K562 (cell line): ENCODE measurements around the gene CTXN1. TPM values are rescaled to one million over a fixed set of nuclear protein-coding genes. Genes with fewer than 3 reads are reported as not detected.

ENCODE experiments used
- ATAC-seq: fragments of 200-7000 bp; cut with Tn5 transposase; 3 replicates; pipeline ENCODE4 v1.9.1; 2020; ENCODE audit warnings: moderate library complexity
- BruUV-seq: library from RNA; stranded (reverse); fragments of 400-500 nt; replicated peaks from 2 replicates; lab custom pipeline; 2021; lab: Mats Ljungman, UMichigan
- CTCF ChIA-PET: fragments of 300-600 bp; formaldehyde crosslinking; extraction: SDS; loops from one replicate; lab custom pipeline; 2021; ENCODE audit warnings: low intra/inter-chr PET ratio; lab: Yijun Ruan, JAX
- POLR2A ChIA-PET: fragments of 300-600, 350-650 bp; sonication (Branson Sonifier 250); formaldehyde crosslinking; extraction: SDS; loops from one replicate; lab custom pipeline; 2021; ENCODE audit warnings: antibody characterized with exemption, inconsistent platforms; lab: Yijun Ruan, JAX
- DNase-seq, 4 experiments: peaks; one replicate each; pipeline versions ENCODE4 v3.0.0 to v3.0.0-alpha.2; 2011 to 2018; ENCODE audit warnings: low spot score in 3 of 4, mixed read lengths in 3 of 4; ENCODE audit errors: extremely low read depth in 1 of 4
- FAIRE-seq: peaks from 2 replicates; lab custom pipeline; 2011; peaks lifted over from hg19 to GRCh38; lab: Jason Lieb, UNC
- H2AFZ ChIP-seq: 2 replicates; pipeline ENCODE4 v1.6.0; 2011; ENCODE audit warnings: low read depth, low read length, control low read depth, inconsistent platforms
- H3K27ac ChIP-seq: fragments of 200-600 bp; 3 replicates; pipeline ENCODE4 v1.8.0; 2011; ENCODE audit warnings: low read depth, mild to moderate bottlenecking, control low read depth, inconsistent platforms, low read length, moderate library complexity, mixed read lengths; ENCODE audit errors: extremely low read depth
- H3K27me3 ChIP-seq, 2 experiments: fragments of 300-600 bp in 1 of 2; 2 replicates in 1 of 2; 3 replicates in 1 of 2; pipeline versions ENCODE4 v1.6.0 to v1.8.0; 2011; ENCODE audit warnings: inconsistent platforms in 2 of 2, low read length in 2 of 2, mild to moderate bottlenecking in 1 of 2, mixed read lengths in 1 of 2, moderate library complexity in 1 of 2; ENCODE audit not compliant: control insufficient read depth in 2 of 2, insufficient read depth in 2 of 2
- H3K36me3 ChIP-seq: fragments of 300-600 bp; 3 replicates; pipeline ENCODE4 v1.8.0; 2011; ENCODE audit warnings: mild to moderate bottlenecking, low read length, inconsistent platforms; ENCODE audit not compliant: control insufficient read depth, insufficient read depth
- H3K4me1 ChIP-seq, 2 experiments: fragments of 200-600 bp in 1 of 2; replicated peaks in 1 of 2; 2 replicates in 1 of 2; 3 replicates in 1 of 2; pipeline versions ENCODE4 v1.5.1 to v1.8.0; 2011; ENCODE audit warnings: inconsistent platforms in 2 of 2, low read length in 2 of 2, mild to moderate bottlenecking in 1 of 2, mixed read lengths in 1 of 2, moderate library complexity in 1 of 2; ENCODE audit not compliant: control insufficient read depth in 2 of 2, insufficient read depth in 2 of 2
- H3K4me2 ChIP-seq: 2 replicates; pipeline ENCODE4 v1.6.1; 2011; ENCODE audit warnings: low read length, control low read depth, inconsistent platforms, mixed read lengths; ENCODE audit not compliant: insufficient read depth
- H3K4me3 ChIP-seq: fragments of 200-600 bp; sonication (generic), shearing (Covaris generic); 2 replicates; pipeline ENCODE4 v1.5.1; 2016; ENCODE audit warnings: control low read depth, inconsistent platforms
- H3K79me2 ChIP-seq: fragments of 200-600 bp; 3 replicates; pipeline ENCODE4 v1.8.0; 2011; ENCODE audit warnings: low read length, inconsistent platforms; ENCODE audit not compliant: control insufficient read depth, insufficient read depth
- H3K9ac ChIP-seq, 2 experiments: 2 replicates each; pipeline versions ENCODE4 v1.6.0 to v1.6.1; 2011; ENCODE audit warnings: low read depth in 2 of 2, low read length in 2 of 2, control low read depth in 1 of 2, inconsistent platforms in 1 of 2, mild to moderate bottlenecking in 1 of 2, mixed read lengths in 1 of 2; ENCODE audit not compliant: insufficient read depth in 1 of 2
- H3K9me1 ChIP-seq: one replicate; pipeline ENCODE4 v1.6.0; 2011; ENCODE audit warnings: inconsistent platforms, mild to moderate bottlenecking, low read length, moderate library complexity; ENCODE audit not compliant: control insufficient read depth, insufficient read depth
- H3K9me3 ChIP-seq: replicated peaks from 2 replicates; pipeline ENCODE4 v1.5.1; 2011; ENCODE audit warnings: low read depth, low read length, inconsistent platforms; ENCODE audit not compliant: control insufficient read depth, insufficient read depth
- H4K20me1 ChIP-seq: replicated peaks from 2 replicates; pipeline ENCODE4 v1.6.1; 2011; ENCODE audit warnings: low read length, inconsistent platforms, mixed read lengths; ENCODE audit not compliant: control insufficient read depth, insufficient read depth
- ELF4 ChIP-seq: fragments of 450-650 bp; formaldehyde crosslinking; IDR thresholded peaks from 2 replicates; pipeline ENCODE4 v1.4.0; 2022; ENCODE audit warnings: missing genetic modification characterization
- HMGXB4 ChIP-seq: sonication (generic); formaldehyde crosslinking; IDR thresholded peaks from 2 replicates; pipeline ENCODE4 v1.8.1; 2023; ENCODE audit warnings: mild to moderate bottlenecking, missing genetic modification reagents
- NFIC ChIP-seq: fragments of 450-650 bp; IDR thresholded peaks from 2 replicates; pipeline ENCODE4 v1.6.1; 2017; ENCODE audit warnings: mild to moderate bottlenecking, inconsistent platforms
- POLR2A ChIP-seq: fragments of 450-650 bp; conservative IDR thresholded peaks from 2 replicates; pipeline ENCODE4 v1.6.1; 2016
- TEAD4 ChIP-seq, 2 experiments: sonication (generic) in 1 of 2; formaldehyde crosslinking in 1 of 2; IDR thresholded peaks; 2 replicates each; pipeline versions ENCODE4 v1.6.1 to v1.8.0; 2012 to 2022; ENCODE audit warnings: borderline replicate concordance in 1 of 2, inconsistent platforms in 1 of 2, low read length in 1 of 2, mild to moderate bottlenecking in 1 of 2, missing genetic modification reagents in 1 of 2
- WGBS: fragments of 100-300 bp; shearing (Covaris generic); methylation state at CpG from one replicate; pipeline ENCODE4 v1.1.6; 2016; ENCODE audit warnings: low coverage, mixed read lengths; ENCODE audit not compliant: insufficient coverage; ENCODE audit errors: missing lambda C conversion rate; 5-methylcytosine and 5-hydroxymethylcytosine counted together
- in situ Hi-C: fragments of 300-500 bp; cut with MboI; formaldehyde crosslinking; loops from 4 replicates; pipeline ENCODE4 v1.15.0; 2018; ENCODE audit warnings: inconsistent platforms, mixed read lengths
- intact Hi-C: fragments of 100-400 bp; cut with micrococcal nuclease; formaldehyde crosslinking; loops from 2 replicates; pipeline ENCODE4 v1.14.2; 2022
- polyA plus RNA-seq, 8 experiments: library from polyadenylated mRNA; depleted of rRNA in 4 of 8; stranded (reverse) in 5 of 8; unstranded in 3 of 8; fragments of >200 nt; fragmentation: Nextera tagmentation in 2 of 8; fragmentation: Illumina TruSeq in 1 of 8; extraction: Ambion mirVana in 2 of 8; extraction: Trizol in 1 of 8; gene quantifications; 2 replicates each; pipeline versions ENCODE4 v1.2.1 to v1.2.3, GENCODE V29; 2011 to 2014; ENCODE audit warnings: inconsistent platforms in 1 of 8, missing spikeins in 1 of 8
- total RNA-seq, 7 experiments: library from RNA; depleted of rRNA in 6 of 7; stranded (reverse); fragments of >200 nt in 6 of 7; fragmentation: Illumina TruSeq in 2 of 7; extraction: Trizol in 2 of 7; gene quantifications; 2 replicates each; pipeline versions ENCODE4 v1.2.1 to v1.2.3, GENCODE V29; 2011 to 2021; ENCODE audit warnings: low replicate concordance in 1 of 7
- TF ChIP-seq, protein P1 (sequence below), 3 experiments: fragments of 200-800 bp in 1 of 3; sonication (Bioruptor generic) in 1 of 3; sonication (generic) in 1 of 3; formaldehyde crosslinking in 1 of 3; IDR thresholded peaks; 2 replicates each; pipeline versions ENCODE4 v1.6.1 to v1.8.0; 2016 to 2022; ENCODE audit warnings: mild to moderate bottlenecking in 2 of 3, missing compliant biosample characterization in 2 of 3, missing genetic modification characterization in 2 of 3, missing genetic modification reagents in 1 of 3
- TF ChIP-seq, protein P2 (sequence below): sonication (generic); formaldehyde crosslinking; IDR thresholded peaks from 2 replicates; pipeline ENCODE4 v1.8.0; 2022; ENCODE audit warnings: missing genetic modification reagents, mild to moderate bottlenecking, moderate library complexity, borderline replicate concordance

CTXN1 gene
- total and polyA plus RNA-seq, 9 of the 15 experiments (the other 6 are each of a cell fraction or from before 2014, with no cell fraction given): 0.15 to 37.4 (median 1.8) TPM; not detected in 2

DNA sequence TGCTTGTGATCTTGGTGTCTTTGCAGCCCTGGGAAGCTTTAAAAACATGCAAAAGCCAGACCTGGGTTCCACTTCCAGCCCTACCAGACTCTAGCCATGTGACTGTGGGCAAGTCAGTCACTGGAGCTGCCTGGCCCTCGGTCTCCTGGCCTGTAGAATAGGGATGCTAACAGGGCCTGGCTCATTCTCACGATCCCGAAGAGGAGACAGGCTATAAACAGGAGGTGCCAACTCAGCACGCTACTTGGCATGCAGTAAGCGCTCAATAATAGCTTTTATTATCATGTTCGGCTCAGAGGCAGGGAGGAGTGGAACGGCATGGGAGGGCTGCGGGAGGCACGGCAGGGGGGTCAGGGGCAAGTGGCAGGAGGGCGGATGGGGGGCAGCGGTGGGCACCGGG is 1.7 kb downstream of the CTXN1 start (continued):
- TF ChIP-seq HMGXB4 (CRISPR knock-in tag) (no peak), ELF4 (CRISPR knock-in tag) (no peak)

GRCh38 chr19:7923295-7924191 is 2.4 kb downstream of the CTXN1 start:
- Histone ChIP-seq H3K4me2 (no peak overlapping the region), H3K9ac (peak overlapping the region in 1 of 2 experiments; percentile 86; a peak in 2 of 4 replicates), H4K20me1 (peaks cover 25% of the 10 kb centered on the region; the same call in 1 of the 2 replicates), H2AFZ (no peak overlapping the region), H3K4me3 (no peak overlapping the region), H3K27ac (no peak overlapping the region), H3K9me1 (no peaks in the 10 kb centered on the region), H3K79me2 (peaks cover 12% of the 10 kb centered on the region), H3K4me1 (peaks cover 19 to 85% of the 10 kb centered on the region in 2 experiments), H3K9me3 (no peaks in the 10 kb centered on the region), H3K27me3 (no peaks in the 10 kb centered on the region), H3K36me3 (peaks cover 35% of the 10 kb centered on the region; the same call in 1 of the 3 replicates)
- ATAC-seq: no peak
- in situ Hi-C loops (loop anchor here (5.0 kb wide), 1 partner anchor 71 kb away; no protein-coding TSS in a partner anchor), intact Hi-C loops (loop anchor here (5.0 kb wide), 1 partner anchor 51 kb away; the partner anchor contains the start of gene PRR36)
- no peak for DNase-seq
- POLR2A ChIA-PET: interaction anchor here (0.6 to 1.4 kb wide), 3 partner anchors 25 to 262 kb away, joined by 3 to 8 read pairs (median 3); no protein-coding TSS in a partner anchor
- WGBS: 44% methylated on average over 30 of the region's 31 CpGs
- BruUV-seq: no TSS peak
- TF ChIP-seq TEAD4 (IDR thresholded peaks at IDR 0.05; ENCODE audit: low read length) (no peak), TEAD4 (CRISPR knock-in tag; IDR thresholded peaks at IDR 0.05; ENCODE audit: borderline replicate concordance) (no peak), POLR2A (peak; percentile 53; the same call in 1 of the 2 replicates), NFIC (peak; percentile 40; the same call in 1 of the 2 replicates)
- TF ChIP-seq, protein P1, sequence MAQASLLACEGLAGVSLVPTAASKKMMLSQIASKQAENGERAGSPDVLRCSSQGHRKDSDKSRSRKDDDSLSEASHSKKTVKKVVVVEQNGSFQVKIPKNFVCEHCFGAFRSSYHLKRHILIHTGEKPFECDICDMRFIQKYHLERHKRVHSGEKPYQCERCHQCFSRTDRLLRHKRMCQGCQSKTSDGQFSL (CRISPR knock-in tag; IDR thresholded peaks at IDR 0.05): 0 out of 2 replicates have a peak, but pooled peaks have one; percentile 34
- TF ChIP-seq, protein P1 (tag; IDR thresholded peaks at IDR 0.05): no peak
- TF ChIP-seq, protein P2, sequence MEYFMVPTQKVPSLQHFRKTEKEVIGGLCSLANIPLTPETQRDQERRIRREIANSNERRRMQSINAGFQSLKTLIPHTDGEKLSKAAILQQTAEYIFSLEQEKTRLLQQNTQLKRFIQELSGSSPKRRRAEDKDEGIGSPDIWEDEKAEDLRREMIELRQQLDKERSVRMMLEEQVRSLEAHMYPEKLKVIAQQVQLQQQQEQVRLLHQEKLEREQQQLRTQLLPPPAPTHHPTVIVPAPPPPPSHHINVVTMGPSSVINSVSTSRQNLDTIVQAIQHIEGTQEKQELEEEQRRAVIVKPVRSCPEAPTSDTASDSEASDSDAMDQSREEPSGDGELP: 0 out of 2 replicates have a peak, but pooled peaks have one; percentile 18
- CTCF ChIA-PET: no interaction called here
- no peak for FAIRE-seq
